ENCODE data around the gene MDK.

The MDK gene

DNA sequence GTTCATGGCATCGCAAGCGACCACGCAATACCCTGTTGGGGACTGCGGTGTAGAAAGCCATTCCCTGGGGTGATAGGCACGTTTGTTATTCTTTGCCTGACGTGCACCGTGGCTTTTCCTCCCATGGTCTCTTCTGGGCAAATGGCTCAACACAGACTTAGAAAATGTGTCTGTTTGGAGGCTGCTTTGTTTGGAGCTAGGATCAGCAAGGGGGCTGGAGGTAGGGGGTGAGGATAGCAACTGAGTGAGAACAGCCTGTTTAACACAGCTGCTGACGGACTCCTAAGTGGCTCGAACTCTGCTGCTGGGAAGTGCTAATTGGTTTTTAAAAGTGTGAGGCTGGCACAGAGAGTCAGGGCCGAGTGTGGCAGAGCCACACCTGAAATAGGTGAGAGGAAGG lies 26.2 kb downstream of the MDK start:
- no peak for DNase-seq

DNA sequence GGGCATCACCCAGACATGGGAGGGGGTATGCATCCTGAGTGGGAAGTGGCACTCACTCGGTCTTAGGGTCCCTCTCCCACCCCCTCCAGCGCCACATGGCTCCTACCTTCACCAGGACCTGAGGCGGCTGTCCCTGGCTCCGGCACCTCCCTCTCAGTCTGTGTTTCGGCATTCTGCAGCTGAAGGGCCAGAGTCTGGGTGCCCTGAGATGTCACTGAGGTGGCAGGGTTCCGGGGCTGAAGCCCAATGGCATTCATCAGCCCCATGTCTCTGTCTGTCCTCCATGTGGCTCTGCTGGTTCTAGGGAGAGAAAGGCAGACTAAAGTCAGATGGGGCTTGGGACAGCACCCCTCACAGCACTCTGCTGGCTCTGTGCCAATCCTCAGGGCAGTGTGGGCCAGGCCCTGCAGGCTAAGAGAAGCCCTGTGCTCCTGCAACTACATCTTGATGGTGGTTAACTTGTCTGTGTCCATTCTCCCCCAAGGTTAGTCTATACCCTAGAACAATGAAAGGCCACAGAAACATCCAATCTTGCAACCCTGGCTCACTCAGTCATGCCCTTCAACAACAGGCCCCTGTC lies 27.0 kb downstream of the MDK start:
- no peak for DNase-seq

DNA sequence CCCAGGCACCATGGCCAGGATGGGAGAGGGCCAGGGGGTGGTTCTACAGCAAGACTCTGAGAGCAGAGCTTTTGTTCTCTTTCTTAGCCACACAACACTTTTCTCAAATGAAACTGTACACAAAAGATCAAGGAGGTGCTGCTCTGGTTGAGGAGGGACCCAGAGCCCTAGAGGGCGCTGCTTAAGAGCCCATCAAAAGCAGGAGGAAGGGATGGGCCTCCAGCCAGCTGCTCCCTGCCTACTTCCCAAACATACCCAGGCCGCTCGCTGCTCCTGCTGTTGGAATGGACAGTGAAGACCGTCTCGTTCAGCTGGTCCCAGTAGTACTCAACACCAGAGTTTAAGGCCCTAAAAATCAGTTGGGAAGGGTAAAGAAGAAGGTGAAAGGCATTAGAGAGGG lies 28.6 kb downstream of the MDK start:
- DNase-seq, result no peak

DNA sequence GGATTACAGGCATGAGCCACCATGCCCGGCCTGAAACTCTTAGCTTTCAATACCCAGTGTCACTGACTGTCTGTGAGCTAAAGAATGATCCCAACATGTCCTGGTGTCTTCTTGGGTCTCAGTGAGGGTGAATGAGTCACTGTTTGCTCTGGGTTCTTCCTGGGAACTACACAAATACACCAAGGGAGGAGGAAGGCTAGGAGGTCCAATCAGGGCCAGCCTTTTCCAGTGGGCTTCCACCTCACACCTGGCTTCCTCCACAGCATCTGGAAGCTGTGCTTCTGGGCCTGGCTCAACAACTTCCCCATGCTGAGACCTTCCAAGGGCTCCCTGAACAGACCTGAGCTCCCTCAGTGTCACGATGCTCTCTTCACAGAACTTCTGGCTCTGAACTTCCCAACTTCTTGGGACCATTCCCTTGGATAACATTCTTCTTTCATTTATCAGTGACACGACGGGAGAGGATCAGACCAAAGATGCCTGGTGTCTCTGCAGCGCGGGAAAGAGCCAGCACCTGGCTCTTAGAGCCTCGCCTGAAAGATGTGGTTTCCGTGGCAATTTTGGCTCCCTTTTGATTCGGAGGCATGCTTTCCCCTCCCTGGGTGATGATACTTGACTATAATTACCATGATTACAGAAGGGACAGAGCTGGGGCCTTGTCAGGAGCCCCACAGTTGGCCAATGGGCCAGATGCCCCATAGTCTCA lies 32.4 kb downstream of the MDK start:
- no peak for DNase-seq

DNA sequence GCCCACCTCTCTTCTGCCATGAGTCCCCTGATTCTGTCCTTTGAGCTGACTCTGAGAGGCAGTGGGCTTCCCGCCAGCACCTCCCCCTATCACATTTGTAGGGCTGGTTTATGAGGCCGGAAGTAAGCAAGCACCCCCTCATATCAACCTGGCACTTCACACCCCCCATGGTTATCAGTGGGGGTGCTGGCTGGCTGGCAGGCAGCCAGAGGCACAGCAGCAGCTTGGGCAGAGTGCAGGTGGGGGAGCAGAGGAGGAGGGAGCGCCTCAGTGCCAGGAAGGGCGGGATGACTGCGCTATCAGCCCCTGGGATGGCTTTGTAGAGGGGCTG lies 33.0 kb downstream of the MDK start:
- no peak for DNase-seq

DNA sequence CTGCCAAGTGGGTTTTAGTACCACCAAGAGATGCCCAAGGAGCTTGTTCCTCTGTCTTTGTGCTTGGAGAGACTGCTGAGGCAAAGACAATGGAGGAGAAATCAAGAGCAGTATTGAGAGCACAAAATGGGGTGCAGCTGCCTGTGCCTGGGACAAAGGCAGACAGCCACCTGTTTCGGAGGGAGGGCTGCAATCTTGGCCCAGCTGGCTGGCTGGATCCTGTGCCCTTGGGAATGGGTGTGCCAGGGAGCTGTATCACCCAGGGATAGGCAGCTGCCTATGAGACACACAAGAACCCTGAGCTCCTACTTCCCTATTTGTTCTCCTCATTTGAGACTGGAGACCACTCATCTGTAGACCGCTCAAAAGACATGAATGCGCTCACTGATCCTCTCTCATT lies 33.4 kb downstream of the MDK start:
- no peak for DNase-seq

DNA sequence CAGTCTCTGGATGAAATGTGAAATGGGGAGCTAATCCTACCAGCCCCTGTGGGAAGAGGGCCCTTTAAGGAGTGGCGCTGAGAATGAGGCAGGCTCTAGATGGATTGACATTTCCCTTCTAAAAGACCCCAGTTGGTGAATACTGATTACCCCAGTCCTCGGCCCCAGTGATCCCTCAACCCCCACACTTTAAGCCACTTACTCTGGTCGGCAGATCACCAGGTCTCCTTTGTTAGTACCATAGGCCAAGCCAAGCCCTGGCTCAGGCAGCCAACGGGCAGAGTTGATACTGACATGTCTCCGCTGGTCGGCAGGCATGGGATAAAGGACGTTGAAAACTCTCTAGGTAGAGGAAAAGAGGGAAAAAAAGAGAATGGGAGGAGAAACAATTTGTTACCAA lies 36.2 kb downstream of the MDK start:
- DNase-seq, result no peak

DNA sequence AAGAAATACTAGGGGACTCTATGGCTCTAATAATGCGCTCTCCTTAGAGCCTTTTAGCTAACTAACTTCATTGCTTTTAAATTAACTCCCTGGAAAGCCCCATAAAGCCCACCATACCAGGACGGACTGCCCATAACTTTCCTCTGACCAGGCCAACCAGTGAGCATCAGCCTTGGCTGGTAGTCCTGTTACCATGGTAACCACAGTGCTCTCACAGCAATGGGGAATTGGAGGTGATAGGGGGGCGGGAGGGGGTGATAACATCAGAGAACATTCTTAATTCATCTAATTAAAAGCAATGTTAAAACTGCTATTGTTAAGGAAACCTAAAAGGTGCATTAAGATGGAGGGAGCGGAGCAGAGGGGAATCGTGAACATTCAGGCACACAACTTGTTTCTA lies 37.3 kb downstream of the MDK start:
- DNase-seq, result no peak

DNA sequence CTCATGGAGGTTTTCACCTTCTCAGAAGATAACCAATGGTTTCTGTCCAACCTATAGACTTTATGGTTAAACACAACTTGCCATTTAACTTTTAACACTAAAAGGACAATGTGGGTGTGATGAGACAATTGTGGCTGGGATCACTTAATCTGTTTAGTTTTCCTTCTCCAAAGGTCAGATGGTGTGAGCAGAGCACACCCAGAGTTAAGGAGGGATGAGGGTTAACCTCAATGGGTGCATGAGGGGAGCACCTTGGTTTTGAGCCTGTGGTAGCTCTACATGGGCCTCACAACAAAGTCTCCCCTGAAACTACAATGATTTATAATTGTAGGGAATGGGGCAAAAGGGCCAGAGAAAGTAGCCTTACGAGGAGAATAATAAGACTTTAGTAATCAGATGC lies 39.0 kb downstream of the MDK start:
- DNase-seq, result no peak

DNA sequence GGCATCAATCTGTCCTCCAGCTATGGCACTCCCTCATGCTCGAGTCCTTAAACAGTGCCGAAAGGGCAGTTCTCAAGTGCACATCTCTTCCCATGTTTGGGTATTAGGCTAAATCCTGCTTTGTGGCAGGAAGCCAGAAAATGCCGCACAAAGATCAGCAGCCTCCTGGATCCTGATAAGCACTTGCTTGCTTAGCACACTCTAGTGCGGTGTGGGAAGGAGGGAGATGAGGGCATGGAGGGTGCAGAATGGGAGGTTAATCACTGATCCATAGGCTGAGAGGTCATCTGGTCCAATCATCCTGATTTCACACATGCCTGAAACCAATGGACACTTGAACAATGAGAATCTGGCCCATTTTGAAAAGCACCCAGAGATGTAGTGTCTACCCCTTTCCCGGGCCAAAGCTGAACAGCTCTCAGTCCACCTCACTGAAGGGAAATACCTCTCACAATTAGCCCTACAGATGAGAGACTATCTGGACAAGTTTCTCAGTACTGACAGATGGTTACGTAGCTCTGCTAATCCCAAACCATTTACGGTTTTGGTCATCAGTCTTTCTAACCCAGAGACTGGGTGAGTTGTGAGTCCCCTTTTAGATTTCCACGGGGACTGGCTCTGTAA lies 39.9 kb downstream of the MDK start:
- DNase-seq, result no peak

DNA sequence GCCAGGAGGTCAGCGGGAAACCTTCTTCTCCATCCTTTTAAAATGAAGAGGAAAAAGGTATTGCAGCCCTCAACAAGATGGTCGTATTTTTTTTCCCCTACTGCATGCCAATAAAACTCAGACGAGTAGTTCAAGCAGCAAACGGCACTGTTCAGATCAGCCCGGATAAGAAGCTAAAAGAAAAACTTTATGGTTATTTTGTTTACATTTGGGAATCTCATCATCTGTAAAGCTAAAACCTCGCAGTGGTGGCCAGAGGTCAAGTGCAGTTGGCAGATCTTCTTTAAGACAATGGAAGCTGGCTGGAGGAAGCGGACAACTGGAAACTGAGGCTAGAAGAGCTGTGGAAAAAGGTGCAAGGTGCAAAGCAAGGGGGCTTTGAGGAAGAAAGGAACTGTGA lies 41.1 kb downstream of the MDK start:
- no peak for DNase-seq

DNA sequence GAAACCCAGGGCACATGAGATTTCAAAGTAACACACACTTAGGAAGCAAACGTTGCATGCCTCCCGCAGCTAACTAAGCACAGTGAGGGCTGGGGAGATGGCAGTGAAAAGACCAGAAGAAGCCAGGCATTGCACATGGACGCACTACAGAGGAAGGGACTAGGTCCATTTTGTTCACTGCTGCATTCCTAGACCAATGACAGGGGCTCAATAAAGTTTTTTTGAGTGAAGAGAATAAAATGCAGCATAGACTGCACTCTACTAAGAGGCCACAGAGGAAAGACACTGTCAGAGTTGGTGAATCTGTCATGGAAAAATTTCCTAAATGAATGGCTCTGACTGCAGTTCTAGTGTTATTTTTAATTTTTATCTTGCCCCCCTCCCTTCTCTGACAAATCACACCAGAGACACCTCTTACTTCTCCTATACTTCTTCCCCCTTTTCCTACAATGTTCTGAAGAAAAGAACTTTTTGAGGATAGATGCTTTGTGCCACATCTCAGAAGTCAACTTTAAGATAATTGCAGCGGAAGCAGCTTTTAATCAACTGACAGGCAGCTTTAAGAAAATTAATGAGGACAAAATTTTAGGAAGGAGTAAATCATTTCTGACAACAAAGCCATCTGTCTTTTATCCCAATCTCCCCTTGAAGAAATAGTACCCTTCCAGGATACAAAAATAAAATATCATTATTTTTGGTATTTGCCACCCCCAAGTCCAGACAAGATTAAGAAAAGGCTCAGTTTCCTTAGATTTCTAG lies 44.9 kb downstream of the MDK start:
- DNase-seq, result no peak

DNA sequence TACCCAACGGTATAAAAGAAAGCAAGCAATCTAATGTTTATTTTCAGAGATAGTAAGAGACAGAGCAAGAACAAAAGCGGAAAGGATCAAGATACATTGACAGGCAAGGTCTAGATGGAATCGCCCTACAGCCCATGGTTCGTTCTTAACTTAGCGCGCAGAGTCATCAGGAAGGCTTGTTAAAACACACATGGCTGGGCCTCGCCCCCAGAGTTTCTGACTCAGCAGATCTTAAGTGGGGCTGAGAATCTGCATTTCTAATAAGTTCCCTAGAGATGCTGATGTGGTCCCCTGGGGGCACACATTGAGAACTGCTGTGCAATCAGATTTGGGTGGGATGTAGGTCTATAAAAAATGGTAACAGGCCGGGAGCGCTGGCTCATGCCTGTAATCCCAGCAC lies 45.9 kb downstream of the MDK start:
- no peak for DNase-seq

DNA sequence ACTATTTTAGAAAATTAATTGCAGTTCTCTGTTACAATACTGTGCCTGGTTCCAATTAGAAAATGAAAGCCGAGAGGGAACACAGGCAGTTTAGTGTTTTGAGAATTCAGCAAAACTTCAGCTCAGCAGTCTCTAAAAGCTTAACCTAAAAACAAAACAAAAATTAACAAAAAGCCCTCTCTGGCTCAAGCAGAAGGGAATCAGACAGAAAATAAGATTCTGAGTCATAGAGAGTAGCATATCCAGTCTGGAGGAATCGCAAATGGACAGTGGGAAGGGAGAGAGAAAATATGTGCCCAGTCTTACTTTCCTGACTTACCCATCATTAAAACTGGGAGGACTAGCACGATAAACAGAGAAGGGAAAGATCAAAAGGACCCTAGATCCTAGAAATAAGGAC lies 48.2 kb downstream of the MDK start:
- no peak for DNase-seq

DNA sequence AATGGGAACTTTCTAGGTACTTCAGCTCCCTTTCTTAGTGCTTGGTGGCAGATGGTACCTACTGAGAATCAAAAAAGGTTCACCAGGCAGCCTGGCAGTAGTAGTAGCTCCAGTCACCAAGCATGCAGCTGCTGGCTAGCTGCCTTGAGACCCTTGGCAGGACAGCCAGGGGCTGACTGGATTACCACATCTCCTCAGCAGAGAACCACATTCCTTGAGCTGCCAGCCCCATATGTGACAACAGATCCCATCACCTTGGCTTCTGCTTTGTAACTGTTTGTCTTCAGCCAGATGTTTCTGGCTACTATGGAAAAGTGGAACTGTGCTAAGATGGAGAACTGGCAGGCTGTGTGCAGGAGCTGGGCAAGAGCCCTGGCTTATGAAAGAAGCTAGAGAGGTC lies 49.7 kb downstream of the MDK start:
- DNase-seq, result no peak
